Transverse colon (tissue), 4 donors: ENCODE results near the gene AMD1. TPM values are rescaled to one million over a fixed set of nuclear protein-coding genes. Genes with fewer than 3 reads are reported as not detected.
A peak's percentile ranks its signal among the peaks of the same experiment; 100 is the strongest.

Experiments used
- DNase-seq: peaks from one replicate; pipeline ENCODE4 v3.0.0-alpha.2; 2019
- H3K27ac ChIP-seq, 4 donors: fragments of 200-600 bp; sonication (generic); 2 replicates each; pipeline ENCODE4 v1.5.1; 2016 to 2018; ENCODE audit warnings: inconsistent platforms in 4 of 4
- H3K27me3 ChIP-seq: fragments of 200-600 bp; sonication (generic); 2 replicates; pipeline ENCODE4 v1.5.1; 2017; ENCODE audit warnings: inconsistent platforms
- H3K36me3 ChIP-seq, 4 donors: fragments of 200-600 bp; sonication (generic); 2 replicates each; pipeline ENCODE4 v1.5.1; 2017 to 2019; ENCODE audit warnings: inconsistent platforms in 4 of 4
- H3K4me1 ChIP-seq, 4 donors: fragments of 200-600 bp; sonication (generic); 2 replicates each; pipeline ENCODE4 v1.5.1; 2017 to 2020; ENCODE audit warnings: inconsistent platforms in 4 of 4
- H3K4me3 ChIP-seq, 4 donors: fragments of 200-600 bp; sonication (generic); 1 replicate in 1 of 4; 2 replicates in 3 of 4; pipeline versions ENCODE4 v1.5.1 to v1.6.1; 2017 to 2019; ENCODE audit warnings: inconsistent platforms in 4 of 4
- H3K9me3 ChIP-seq, 2 donors: fragments of 200-600 bp; sonication (generic); 2 replicates each; pipeline ENCODE4 v1.5.1; 2017 to 2019; ENCODE audit warnings: inconsistent platforms in 2 of 2
- CTCF ChIP-seq, 5 experiments: fragments of 200-600 bp in 3 of 5; fragments of 450-650 bp in 2 of 5; sonication (generic) in 3 of 5; IDR thresholded peaks; 1 replicate in 2 of 5; 2 replicates in 3 of 5; pipeline ENCODE4 v1.5.1; 2016 to 2017; ENCODE audit warnings: antibody characterized with exemption in 5 of 5, inconsistent platforms in 3 of 5, mild to moderate bottlenecking in 2 of 5, moderate library complexity in 1 of 5
- EP300 ChIP-seq: sonication (generic); formaldehyde crosslinking; IDR thresholded peaks from one replicate; pipeline ENCODE4 v1.6.1; 2017; ENCODE audit warnings: antibody characterized with exemption, low read depth
- POLR2A ChIP-seq: fragments of 450-650 bp; IDR thresholded peaks from one replicate; pipeline ENCODE4 v1.6.1; 2016; ENCODE audit warnings: antibody characterized with exemption, mild to moderate bottlenecking, moderate library complexity
- POLR2AphosphoS5 ChIP-seq, 3 donors: sonication (generic); formaldehyde crosslinking; IDR thresholded peaks; one replicate each; pipeline ENCODE4 v1.6.1; 2016; ENCODE audit warnings: antibody characterized with exemption in 3 of 3
- WGBS, 2 donors: methylation state at CpG; one replicate each; pipeline ENCODE4 v1.1.5; 2018; ENCODE audit warnings: low coverage in 1 of 2; 5-methylcytosine and 5-hydroxymethylcytosine counted together
- in situ Hi-C, 4 donors: fragments of 200-750 bp; cut with MboI; loops; one replicate each; pipeline versions ENCODE4 v1.15.0 to v1.15.1; 2017; ENCODE audit warnings: low sequenced_read_pairs in 3 of 4, low pct_ligation_motif_present in 1 of 4, low pct_unique_long_range_greater_than_20kb in 1 of 4
- intact Hi-C: fragments of 100-400 bp; cut with DNase I; formaldehyde crosslinking; loops from one replicate; pipeline ENCODE4 v1.15.1; 2023; ENCODE audit warnings: low total_unique reads
- total RNA-seq, 4 donors: library from RNA; depleted of rRNA; stranded (reverse); fragments of >200 nt; gene quantifications; one replicate each; pipeline ENCODE4 v1.1.0, GENCODE V29; 2016

AMD1 gene
- 10 to 100 TPM; 50.7 to 86.4 (median 75.1) TPM for total RNA-seq

DNA sequence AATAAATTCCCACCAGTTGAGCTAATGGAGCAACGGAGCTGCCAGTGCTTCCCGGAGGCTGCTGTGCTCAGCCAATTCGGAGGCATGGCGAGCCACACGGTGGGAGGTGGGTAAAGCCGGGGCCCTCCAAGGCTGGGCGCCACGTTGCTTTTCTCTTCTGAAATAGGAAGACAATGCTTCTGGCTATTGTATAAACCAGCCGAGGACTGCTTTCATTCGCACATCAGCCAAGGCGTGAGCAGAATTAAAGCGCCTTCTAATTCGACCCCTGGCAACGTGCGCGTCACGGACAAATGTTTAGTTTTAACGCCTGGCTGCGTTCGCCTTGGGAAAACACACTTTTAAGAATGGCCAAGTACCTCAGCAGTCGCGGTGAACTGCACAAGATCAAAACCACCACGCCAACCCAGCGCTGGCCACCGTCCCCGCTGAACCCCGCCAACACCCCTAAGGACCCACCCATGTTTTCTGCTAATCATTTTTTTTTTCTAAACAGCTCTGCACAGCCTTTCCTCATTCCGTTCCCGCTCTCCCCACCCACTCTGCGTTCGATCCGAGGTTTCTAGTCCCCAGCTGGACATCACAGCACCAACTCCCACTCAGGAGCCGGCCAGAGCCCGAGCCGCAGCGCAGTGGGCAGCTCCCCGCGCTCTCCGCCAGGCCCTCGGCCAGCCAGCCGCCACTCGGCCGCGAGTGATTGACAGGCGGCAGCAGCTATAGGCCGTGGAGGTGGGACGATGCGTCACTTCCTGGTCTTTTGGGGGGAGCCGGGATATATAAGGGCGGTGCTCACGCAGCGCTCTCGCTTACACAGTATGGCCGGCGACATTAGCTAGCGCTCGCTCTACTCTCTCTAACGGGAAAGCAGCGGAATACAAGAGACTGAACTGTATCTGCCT lies at the start of gene AMD1:
AMD1 (plus strand) TSS at position 805 of the 899 bp plus-strand sequence. CDS start 321 bp downstream, outside the sequence.
- DNase-seq = peak; percentile 97
- peaks cover 11 to 33% (median 26%) of the 10 kb centered on the region in 4 donors for H3K4me1 ChIP-seq
- in situ Hi-C loops (loop anchor here in 2 of 4 donors (10.0 kb wide), 2 partner anchors 59 to 189 kb away; partner anchors contain the start of gene CDK19 (in 1 of the 2)), intact Hi-C loops (loop anchor here (2.0 to 10.0 kb wide), 2 partner anchors 59 to 101 kb away; partner anchors contain the start of gene CDK19)
- H3K4me3 ChIP-seq = peak within 1 kb of the TSS; percentile 78 to 95 (median 90)
- peak; percentile 100 for TF ChIP-seq POLR2A
- peak in 2 of 5 experiments; percentile 6 to 42 for TF ChIP-seq CTCF (IDR thresholded peaks at IDR 0.05)
- TF ChIP-seq POLR2AphosphoS5 (IDR thresholded peaks at IDR 0.05) = peak; percentile 100
- TF ChIP-seq EP300 = no peak
- peak within 1 kb of the TSS; percentile 94 to 99 (median 97) for H3K27ac ChIP-seq
- H3K36me3 ChIP-seq = no peaks in the 10 kb centered on the region
- no peaks in the 10 kb centered on the region for H3K27me3 ChIP-seq
- WGBS, 2 donors = 0 to 1% methylated on average over 8 to 59 of the region's 59 CpGs
- no peaks in the 10 kb centered on the region for H3K9me3 ChIP-seq

DNA sequence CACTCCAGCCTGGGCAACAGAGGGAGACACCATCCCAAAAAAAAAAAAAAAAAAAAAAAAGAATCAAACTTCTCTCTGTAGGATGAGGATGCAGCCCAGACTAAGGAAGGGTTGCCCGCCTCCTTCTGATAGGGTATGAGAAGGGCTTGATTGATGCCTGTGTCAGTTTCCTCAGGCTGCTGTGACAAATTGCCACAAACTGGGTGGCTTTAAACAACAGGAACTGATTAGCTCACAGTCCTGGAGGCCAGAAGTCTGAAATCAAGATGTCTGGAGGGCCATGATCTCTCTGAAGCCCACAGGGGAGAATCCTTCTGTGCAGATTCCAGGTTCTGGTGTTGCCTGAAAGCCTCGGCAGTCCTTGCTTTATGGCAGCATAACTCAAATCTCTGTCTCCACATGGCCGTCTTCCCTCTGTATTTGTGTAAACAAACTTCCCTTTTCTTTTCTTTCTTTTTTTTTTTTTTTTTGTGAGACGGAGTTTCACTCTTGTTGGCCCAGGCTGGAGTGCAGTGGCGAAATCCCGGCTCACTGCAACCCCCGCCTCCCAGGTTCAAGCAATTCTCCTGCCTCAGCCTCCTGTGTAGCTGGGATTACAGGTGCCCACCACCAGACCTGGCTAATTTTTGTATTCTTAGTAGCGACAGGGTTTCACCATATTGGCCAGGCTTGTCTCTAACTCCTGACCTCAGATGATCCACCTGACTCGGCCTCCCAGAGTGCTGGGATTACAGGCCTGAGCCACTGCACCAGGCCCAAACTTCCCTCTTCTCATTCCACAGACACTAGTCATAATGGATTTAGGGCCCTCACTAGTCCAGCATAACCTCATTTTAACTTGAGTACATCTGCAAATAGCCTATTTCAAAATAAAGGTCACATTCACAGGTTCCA lies 48.1 kb upstream of the AMD1 start:
- H3K27me3 ChIP-seq = no peaks in the 10 kb centered on the region
- peaks cover 0 to 14% (median 2%) of the 10 kb centered on the region in 4 donors for H3K4me1 ChIP-seq
- H3K9me3 ChIP-seq = no peaks in the 10 kb centered on the region
- intact Hi-C loops (no loop called here), in situ Hi-C loops (loop anchor here in 1 of 4 donors (10.0 kb wide), 1 partner anchor 58 kb away; no protein-coding TSS in a partner anchor)
- no peak for DNase-seq
- 31 to 63% methylated on average over 3 to 9 of the region's 9 CpGs for WGBS, 2 donors
- no peaks in the 10 kb centered on the region for H3K36me3 ChIP-seq
- H3K27ac ChIP-seq = peak overlapping the region; percentile 17 to 50 (median 28)
- H3K4me3 ChIP-seq = no peak overlapping the region
- TF ChIP-seq POLR2A = no peak
- TF ChIP-seq EP300 = no peak
- no peak for TF ChIP-seq POLR2AphosphoS5 (IDR thresholded peaks at IDR 0.05)

GRCh38 chr6:110828396-110828795 lies 46.2 kb upstream of the AMD1 start:
- H3K4me1 ChIP-seq = no peaks in the 10 kb centered on the region
- 36 to 77% methylated on average over 1 of the region's 1 CpG for WGBS, 2 donors
- no peak overlapping the region for H3K4me3 ChIP-seq
- H3K27me3 ChIP-seq = no peaks in the 10 kb centered on the region
- intact Hi-C loops (no loop called here), in situ Hi-C loops (loop anchor here in 1 of 4 donors (10.0 kb wide), 1 partner anchor 56 kb away; no protein-coding TSS in a partner anchor)
- DNase-seq = no peak
- H3K9me3 ChIP-seq = no peaks in the 10 kb centered on the region
- TF ChIP-seq CTCF (IDR thresholded peaks at IDR 0.05) (no peak), EP300 (no peak), POLR2A (no peak)
- H3K27ac ChIP-seq = no peak overlapping the region
- no peaks in the 10 kb centered on the region for H3K36me3 ChIP-seq

DNA sequence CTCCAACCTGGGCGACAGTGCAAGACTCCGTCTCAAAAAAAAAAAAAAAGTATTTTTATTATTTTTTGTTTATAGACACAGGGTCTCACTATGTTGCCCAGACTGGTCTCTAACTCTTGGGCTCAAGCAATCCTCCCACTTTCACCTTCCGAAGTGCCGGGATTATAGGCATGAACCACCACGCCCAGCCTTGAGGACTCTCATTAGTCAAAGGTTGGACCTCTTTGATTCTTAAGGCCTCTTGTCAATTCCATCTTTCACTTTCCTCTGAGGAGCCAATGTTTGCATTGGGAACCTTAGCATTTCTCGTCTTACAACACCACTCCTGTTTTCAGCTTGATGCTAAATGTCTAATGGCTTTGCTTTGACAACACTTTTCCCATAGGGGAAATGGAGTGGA lies 43.2 kb upstream of the AMD1 start:
- Histone ChIP-seq H3K4me1 (no peaks in the 10 kb centered on the region), H3K27ac (no peak overlapping the region), H3K27me3 (no peaks in the 10 kb centered on the region), H3K36me3 (no peaks in the 10 kb centered on the region), H3K4me3 (no peak overlapping the region), H3K9me3 (no peaks in the 10 kb centered on the region)
- intact Hi-C loops (no loop called here), in situ Hi-C loops (no loop called here)
- 91 to 94% methylated on average over 4 to 6 of the region's 6 CpGs for WGBS, 2 donors
- no peak for TF ChIP-seq CTCF (IDR thresholded peaks at IDR 0.05)
- no peak for TF ChIP-seq EP300
- TF ChIP-seq POLR2A = no peak
- no peak for TF ChIP-seq POLR2AphosphoS5 (IDR thresholded peaks at IDR 0.05)
- DNase-seq = no peak
